SIG-M5 treated with dmso at 0.1 percent for 504 hours (cell line): Measurements from ENCODE around the gene DCAF12.
A peak's percentile ranks its signal among the peaks of the same experiment; 100 is the strongest.
"Not testable (repeated sequence)": the region's sequence is repeated elsewhere in the genome, so short reads cannot be mapped to it uniquely, and the experiment has no call there.

Source experiments
- DNase-seq: peaks from one replicate; lab custom pipeline; 2025; ENCODE audit not compliant: unreplicated experiment; lab: John Stamatoyannopoulos, UW

Gene DCAF12

DNA sequence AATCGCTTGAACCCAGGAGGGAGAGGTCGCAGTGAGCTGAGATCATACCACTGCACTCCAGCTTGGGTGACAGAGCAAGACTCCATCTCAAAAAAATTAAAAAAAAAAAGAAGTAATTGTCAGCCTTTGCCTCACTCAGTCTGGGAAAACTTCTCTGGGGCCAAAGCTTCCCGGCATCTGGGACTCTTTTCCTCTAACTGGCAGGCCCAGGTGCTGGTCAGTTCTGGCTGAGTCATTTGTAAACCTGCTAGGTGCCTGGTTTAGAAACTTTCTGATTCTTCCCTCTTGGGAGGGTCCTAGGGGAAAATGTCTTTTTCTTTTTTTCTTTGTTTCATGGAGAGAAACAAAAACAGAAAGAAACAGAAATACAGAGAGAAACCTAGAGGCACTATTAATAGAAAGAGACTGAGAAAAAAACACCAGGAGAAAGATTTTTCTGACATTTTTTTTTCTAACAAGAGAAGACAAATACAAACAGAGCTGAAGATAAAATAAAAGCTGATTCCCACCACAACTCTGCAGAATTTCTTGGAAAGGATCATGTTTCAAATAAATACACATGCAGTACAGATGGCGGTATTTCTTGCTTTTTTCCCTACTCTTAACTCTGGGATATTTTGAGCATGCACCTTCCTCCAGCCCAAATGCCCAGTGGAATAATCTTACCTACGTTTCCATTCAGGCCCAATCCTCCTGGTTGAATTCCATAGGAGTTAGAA, 55.7 kb downstream of the DCAF12 start:
- no peak for DNase-seq

DNA sequence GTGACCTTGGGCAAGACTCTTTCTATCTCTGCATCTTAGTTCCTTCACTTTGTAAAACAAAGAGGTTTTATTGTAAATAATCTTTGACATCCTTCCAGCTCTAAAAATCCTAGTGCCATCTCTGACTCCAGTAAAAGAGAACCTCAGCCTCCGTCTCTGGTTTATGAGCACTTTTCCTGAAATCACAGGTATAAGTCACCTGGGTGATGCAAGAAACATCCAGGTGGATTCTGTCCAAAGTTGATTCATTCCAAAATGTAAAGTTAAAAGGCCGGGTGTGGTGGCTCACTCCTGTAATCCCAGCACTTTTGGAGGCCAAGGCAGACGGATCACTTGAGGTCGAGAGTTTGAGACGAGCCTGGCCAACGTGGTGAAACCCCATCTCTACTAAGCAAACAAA, 56.7 kb downstream of the DCAF12 start:
- no peak for DNase-seq

DNA sequence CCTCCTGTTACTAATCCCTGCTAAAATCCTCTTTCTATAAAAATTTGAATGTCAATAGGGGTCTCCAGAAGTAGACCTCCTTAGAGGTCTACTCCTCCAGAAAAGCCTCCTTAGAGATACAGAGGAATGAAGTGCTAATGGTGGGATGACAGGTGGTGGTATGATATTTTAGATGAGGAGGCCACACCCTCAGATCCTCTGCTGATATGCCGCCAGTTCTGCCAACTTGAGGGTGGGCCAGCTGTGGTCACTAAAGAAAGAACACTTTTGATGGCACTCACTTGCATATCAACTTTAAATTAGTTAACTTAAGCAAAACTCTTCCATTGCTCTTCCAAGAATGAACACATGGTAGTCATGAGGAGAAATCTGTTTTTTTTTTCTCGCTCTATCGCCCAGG, 61.0 kb downstream of the DCAF12 start:
- no peak for DNase-seq

DNA sequence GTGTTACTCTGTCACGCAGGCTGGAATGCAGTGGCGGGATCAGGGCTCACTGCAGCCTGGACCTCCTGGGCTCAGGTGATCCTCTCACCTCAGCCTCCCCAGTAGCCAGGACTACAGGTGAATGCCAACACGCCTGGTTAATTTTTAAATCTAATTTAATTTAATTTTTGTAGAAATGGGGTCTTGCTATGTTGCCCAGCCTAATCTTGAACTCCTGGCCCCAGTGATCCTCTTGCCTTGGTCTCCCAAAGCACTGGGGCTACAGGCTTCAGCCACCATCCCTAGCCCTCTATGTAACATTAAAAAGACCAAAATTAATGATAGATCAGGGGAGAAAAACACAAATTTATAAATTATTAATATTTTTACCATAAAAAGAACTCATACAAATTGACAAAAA, 66.5 kb downstream of the DCAF12 start:
- no peak for DNase-seq

DNA sequence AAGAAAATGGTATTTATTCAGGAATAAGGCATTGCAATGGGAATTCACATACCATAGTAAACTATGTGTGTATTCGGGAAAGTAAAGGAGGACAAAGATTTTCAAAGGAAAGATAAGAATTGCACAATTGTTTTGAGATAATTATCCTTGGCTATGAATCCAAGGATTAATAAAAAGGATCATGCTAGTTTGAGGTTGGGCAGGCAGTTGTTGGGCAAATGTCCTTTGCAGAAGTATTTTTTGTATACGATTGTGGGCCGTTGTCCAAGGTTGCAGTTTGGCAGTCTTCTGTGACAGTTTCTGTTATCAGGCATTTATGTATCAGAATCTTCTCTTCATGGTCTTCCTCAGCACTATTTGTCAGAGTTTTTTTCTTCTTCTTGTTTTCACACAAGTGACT, 67.2 kb downstream of the DCAF12 start:
- no peak for DNase-seq

DNA sequence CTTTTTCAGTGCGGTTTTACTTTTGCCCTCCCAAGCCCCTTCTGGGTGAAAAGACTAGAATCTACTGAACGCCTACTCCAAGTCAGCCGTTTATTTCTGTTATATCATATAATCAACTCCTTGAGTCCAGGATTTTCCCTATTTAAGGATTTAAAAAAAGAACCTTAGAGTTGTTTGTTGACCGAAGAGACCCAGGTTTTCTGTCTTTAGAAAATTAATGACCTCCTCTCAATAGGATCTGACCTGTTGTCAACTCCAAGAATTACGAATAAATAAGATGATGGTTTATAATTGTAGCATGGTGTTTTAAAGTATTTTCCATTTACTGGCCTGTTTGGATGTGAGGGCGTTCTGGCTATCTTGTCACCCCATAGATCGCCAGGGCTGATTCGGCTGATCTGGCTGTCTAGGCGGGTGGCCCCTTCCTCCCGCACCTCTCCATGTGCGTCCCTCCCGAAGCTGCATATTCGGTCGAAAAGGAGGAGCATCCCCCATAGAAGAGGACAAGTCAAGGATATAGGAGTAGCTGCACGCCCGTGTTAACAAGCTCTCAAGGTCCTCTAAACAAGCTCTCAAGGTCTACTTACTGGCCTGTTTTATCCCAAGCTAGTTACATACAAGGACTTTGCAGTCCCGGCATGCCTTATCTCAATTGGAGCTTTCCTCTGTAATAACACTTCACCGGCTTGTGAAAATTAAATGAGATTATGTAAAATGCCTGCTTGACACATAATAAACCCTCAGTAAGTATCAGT, 76.7 kb downstream of the DCAF12 start:
- no peak for DNase-seq

DNA sequence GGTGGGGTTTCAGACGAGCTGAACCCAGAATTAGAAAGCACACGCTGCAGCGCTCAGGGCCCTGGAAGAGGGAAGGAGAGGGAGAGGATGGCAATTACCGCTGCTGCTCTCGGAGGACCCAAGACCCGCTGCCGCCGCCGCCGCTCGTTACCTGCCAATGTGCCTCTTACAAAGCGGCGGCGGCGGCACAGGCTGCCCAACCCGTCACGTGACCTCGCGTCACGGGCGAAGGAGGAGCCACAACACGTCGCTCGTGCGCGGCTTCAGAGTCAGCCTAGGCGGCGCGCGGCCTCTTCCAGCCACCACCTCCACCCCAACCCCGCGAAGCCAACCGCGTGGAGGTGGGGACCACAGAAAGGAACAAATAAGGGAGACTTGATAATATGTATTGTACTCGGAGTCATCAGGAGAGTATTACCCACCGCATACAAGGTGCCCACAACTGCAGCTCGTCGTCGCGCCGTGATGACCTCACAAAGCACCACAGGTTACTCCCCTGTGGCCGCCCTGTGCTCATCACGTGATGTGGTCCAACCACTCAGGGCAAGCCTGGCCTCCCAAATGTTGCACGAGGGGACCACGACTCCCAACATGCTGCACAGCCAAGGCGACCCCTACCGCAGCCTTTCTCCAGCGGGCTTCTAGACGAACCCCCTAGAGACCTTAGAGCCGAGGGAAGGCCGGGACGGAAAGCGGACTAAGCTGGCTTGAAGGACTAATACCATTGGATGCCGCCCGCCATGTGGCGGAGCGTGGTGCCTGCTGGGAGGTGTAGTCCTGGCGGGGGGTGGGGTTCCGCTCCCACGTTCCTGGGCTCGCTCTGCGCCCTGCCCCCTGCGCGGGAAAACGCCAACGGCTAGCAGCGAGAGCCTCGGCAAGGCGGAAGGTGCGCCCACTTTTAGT, 77.5 kb downstream of the DCAF12 start, which contains the start of gene UBAP2:
Gene UBAP2 (minus strand): TSS at position 161 of the 903 bp plus-strand sequence. CDS start 31,739 bp downstream, outside the sequence.
- peak; percentile 90 for DNase-seq

DNA sequence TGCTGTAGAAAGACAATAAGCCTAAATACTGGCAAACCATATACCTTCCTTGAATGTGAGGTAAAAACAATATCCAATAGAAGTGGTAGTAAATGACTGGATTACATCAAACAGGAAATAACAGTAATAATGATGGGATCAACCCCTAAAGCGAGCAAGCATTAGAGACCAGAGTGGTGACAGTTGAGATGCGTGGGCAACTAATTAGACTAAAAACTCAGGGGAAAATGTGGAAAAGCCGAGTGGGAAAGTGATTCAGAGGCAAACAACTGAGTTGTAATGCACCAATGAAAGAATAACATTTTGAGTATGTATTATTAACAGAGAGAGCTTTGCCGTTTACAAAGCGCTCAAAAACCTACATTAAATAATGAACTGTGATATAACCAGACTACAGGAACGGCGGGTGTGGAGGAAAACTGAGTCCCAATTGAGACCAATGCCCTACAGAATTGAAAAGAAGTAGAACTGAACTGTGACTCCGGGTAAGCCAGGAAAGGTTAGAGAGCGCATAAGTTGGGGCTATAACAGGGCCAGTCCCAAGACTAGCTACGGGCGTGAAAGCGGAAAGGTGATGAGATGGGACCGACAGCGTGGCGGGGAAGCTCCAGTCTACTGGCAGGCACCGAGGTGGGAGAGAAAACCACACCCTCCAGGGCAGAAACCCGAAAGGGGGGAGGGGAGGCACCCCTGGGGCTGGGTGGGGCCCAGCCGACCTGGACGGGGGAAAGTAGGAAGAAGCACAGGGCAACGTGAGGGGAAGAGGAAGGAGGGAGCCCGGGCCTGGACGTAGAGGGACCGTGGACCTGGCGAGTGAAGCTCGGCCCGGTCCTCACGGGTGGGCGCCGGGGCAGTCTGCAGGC, 78.4 kb downstream of the DCAF12 start:
- peak; percentile 79 for DNase-seq

DNA sequence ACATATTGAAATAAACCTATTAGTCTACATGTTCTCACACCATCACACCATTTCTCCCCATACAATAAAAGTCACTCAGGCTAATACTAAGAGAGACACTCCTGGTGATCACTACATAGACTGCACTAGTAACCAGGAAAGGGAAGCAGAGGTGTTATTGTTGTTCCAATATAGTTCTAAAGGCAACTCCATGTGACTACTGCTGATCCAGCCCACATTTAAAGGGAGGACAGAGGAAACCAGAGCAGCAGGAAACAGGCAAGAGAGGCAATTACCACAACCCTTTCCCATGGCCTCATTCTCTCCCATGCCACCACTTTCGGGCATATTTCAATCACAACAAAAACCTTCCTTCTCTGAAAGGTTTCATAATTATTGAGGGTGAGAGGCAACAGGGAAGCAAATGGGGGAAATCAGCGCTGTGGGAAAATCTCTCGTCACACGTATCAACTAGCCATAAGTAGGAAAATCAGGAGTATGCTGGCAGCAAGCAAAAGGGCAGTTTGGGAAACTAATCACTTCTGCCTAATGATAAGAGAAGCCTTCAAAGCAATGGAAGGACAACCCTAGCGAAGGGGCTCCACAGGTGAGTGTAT, 79.6 kb downstream of the DCAF12 start:
- peak; percentile 61 for DNase-seq

DNA sequence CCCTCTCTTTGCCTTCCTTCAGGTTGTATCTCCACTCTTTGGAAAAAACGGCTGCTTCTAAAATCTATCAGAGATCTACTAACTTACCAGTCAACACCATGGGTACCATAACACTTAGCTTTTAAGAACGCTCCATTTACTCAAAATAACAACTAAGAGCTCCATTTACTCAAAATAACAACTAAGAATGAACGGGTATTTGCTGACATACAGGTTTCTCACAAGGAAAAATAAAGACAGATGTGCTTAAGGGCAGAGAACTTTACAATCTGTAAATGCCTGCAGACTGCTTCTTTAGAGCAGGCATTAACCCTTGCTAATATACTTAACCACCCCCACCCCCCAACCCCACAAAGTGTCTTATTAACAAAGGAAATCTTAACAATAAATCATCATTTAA, 80.6 kb downstream of the DCAF12 start:
- DNase-seq, result no peak

DNA sequence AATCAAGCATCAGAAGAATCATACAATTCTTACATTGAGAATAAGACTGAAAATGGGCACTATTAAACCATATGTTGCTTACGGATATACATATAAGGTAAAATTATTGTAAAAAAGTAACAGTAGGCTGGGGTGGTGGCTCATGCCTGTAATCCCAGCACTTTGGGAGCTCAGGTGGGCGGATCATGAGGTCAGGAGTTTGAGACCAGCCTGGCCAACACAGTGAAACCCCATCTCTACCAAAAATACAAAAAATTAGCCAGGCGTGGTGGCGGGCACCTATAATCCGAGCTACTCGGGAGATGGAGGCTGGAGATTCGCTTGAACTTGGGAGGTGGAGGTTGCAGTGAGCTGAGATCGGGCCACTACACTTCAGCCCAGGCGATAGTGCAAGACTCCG, 84.4 kb downstream of the DCAF12 start:
- DNase-seq, result not testable (repeated sequence)

DNA sequence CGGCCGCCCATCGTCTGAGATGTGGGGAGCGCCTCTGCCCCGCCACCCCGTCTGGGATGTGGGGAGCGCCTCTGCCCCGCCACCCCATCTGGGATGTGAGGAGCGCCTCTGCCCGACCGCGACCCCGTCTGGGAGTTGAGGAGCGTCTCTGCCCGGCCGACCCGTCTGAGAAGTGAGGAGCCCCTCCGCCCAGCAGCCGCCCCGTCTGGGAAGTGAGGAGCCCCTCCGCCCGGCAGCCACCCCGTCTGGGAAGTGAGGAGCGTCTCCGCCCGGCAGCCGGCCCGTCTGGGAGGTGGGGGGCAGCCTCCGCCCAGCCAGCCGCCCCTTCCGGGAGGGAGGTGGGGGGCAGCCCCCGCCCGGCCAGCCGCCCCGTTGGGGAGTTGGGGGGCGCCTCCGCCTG, 87.6 kb downstream of the DCAF12 start:
- DNase-seq, result not testable (repeated sequence)

DNA sequence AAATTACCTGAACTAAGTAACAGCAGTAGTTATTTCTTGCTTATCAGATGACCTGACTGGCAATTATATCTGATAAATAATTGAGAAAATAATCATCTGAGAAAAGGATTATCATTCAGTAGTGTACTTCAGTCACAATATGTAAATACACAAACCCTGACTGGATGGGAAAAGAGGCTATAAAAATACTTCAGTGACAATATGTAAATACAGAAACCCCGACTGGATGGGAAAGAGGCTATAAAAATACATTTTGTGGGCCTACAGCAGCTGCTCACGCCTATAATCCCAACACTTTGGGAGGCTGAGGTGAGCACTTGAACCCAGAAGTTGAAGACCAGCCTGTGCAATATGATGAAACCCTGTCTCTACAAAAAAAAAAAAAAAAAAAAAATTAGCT, 88.9 kb downstream of the DCAF12 start:
- no peak for DNase-seq

DNA sequence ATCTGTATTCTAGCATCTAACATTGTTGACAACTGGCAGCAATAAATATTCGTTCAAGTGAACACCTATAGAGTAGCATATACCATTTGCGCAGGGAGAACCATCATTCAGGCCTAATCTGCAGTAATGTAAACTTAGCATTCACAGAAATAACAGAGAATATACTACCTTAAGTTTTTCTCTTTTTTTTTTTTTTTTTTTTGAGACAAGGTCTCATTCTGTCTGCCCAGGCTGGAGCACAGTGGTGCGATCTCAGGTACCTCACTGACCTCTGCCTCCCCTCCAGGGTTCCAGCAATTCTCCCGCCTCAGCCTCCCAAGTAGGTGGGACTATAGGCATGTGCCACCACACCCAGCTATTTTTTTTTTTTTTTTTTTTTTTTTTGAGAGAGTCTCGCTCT, 89.9 kb downstream of the DCAF12 start:
- DNase-seq, result no peak
